GM03348 (cell line): ENCODE data around the gene CLCN3.
"Not testable (repeated sequence)": the region's sequence is repeated elsewhere in the genome, so short reads cannot be mapped to it uniquely, and the experiment has no call there.

Experiments used
- DNase-seq: peaks from one replicate; pipeline ENCODE4 v3.0.0; 2012; ENCODE audit warnings: low spot score

The CLCN3 gene

DNA sequence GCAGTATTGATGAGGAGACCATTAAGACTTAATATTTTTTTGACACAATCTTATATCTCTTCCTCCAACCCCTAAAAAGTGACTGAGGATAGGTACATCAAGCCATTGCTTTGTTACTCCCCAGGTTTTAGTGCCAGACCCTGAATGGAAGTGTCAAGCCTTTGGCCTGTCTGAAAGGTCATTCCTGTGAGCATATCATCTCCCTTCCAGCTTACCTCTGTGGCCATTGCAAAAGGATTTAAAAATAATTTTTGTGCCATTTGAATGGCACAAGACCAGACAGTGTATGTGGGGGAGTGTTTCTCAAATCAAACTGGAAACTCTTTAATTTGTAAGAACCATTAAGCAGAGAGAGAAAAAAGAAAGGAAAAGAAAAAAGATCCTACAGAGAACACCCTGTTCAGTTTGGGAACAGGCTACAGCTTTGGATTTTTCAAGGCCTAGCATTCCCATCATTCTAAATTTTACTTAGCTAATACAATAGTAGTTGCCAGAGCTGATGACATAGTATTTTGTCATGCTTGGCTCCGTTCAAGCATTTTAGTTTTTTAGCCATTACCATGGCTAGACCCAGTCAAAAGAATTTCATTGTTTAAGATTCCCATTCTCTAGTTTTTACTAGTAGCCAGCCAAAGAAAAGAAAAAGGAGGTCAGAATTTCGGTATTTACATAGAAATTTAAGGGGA is 87.7 kb downstream of the CLCN3 start:
- DNase-seq: no peak

DNA sequence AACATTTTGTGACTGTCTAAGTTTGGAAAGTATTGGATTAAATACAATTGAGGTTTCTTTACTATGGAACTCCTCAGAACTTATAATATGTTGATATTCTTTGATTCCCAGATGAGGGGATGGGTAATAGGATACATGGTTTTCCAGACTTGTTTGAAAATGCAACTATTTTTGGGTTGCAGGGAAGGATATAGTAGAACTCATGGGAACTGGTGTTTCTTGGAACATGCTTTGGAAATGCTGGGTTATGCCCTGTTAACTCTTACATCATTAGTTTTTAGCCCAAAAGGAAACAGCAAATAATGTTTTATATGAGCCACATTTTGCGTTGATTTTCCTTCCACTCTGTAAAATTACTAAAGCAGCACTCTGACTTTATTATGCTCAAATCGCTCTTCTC is 95.4 kb downstream of the CLCN3 start:
- DNase-seq: no peak

DNA sequence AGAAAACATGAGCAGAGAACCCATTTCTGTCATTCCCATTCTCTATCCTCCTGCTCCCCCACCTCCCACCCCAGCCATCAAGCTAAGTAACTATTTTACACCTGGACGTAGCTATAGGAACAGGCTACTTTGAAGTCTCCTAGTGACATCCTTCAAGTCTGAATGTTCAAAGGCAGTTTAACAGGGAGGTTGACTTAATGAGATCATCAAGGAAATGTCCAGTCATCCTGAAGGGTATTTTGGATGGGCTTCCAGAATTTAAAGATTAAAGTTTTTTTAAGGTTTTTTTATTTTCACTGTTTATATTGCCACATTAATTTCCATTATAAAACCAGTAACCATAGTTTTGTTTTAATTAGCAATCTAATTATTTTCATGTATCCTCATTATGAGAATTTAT is 96.3 kb downstream of the CLCN3 start:
- DNase-seq: no peak

DNA sequence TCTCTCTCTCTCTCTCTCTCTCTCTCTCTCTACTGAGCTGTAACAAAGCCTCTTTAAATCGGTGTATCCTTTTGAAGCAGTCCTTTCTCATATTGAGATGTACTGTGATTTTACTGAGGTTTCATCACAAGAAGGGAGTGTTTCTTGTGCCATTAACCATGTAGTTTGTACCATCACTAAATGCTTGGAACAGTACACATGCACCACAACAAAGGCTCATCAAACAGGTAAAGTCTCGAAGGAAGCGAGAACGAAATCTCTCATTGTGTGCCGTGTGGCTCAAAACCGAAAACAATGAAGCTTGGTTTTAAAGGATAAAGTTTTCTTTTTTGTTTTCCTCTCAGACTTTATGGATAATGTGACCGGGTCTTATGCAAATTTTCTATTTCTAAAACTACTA is 100.2 kb downstream of the CLCN3 start:
- no peak for DNase-seq

DNA sequence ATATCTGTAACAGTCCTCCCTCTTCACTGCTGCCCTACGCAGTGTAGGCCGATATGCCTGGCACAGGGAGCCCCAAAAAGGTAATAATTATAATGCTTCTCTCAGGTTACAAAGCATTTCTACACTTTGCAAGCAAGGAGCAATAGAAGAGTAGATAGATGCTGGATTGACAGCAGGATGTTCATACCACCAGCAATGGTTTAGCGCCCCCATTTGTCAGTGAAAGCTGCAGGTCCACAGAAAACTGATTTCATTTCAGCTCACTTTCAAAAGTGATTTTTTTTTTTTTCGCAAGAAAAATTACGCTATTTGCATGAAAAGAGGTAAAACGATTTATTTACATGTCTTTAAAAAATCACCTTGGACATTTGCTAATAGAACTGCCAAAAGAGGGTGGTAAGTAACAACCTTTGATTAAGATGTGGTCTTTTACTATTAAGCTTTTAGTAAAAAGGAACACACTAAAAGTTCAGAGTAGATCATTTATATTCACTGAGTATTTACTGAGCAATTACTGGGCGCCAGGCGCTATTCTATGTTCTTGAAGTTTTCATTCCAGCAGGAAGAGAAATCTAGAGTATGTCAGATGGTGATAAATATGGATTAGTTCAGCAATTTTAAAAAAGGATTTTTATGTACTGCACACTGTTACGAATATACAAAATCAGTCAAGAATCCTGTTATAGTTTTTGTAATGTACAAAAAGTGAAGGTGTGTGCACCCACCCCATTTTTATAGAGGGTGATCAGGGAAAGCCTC is 103.0 kb downstream of the CLCN3 start:
- DNase-seq: no peak

DNA sequence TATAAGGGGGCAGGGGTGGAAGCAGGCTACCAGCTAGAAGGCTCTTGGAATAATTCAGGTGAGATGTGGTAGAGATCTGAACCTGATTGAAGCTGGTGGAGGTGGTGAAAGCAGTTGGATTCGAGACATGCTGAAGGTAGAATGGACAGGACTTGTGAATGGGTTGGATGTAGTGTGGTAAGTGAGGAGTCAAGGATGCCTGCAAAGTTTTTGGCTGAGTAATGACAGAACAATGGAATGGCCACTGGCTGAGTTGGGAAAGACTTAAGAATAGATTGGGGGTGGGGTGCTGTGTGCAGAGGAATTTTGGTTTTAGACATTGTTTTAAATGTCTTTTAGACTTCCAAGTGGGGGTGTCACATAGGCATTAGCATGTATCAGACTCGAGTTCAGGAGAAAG is 103.9 kb downstream of the CLCN3 start:
- DNase-seq: peak; percentile 48

DNA sequence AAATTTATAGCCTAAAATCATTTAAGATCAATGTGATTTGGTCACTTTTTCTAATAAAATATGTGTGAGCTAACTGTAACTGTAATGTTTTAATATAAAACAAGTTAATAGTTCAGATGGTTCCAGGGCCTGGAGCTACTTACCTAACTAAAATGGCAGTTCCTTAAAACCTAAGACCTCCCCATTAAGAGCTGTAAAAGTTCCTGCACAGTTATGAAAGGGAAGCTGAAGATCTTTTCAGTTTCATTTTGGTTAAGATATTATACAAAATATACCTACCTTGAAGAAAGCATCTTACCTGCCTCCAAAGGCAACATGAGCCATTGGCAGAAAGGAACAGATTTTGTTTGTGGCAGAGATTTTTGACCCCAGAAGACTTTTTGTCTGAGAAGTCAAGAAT is 107.2 kb downstream of the CLCN3 start:
- DNase-seq: no peak

DNA sequence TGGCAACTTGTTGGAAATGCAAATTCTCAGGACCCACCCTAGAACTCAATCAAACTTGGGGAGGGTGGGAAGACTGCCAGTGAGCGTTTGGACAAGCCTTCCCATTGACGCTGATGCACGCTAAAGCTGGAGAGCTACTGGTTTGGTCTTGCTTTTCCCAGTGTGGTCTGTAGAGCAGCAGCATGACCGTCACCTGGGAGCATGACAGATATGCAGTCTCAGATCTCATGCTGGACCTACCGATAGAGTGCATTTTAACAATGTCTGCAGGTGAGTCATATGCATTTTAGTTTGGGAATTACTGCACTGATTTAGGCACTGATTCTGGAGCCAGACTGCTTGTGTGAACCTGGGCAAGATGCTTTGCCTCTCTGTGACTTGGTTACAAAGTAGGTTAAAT is 110.2 kb downstream of the CLCN3 start:
- no peak for DNase-seq

DNA sequence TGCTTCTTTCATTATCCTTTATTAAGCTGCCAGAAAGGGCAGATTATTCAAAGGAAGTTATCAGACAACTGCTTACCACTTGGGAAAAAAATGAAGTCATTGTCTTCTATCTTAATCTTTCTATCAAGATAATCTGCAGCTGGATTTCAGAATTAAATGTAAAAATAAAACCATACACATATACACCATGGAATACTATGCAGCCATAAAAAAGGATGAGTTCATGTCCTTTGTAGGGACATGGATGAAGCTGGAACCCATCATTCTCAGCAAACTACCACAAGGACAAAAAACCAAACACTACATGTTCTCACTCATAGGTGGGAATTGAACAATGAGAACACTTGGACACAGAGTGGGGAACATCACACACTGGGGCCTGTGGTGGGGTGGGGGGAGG is 118.2 kb downstream of the CLCN3 start:
- DNase-seq: not testable (repeated sequence)

DNA sequence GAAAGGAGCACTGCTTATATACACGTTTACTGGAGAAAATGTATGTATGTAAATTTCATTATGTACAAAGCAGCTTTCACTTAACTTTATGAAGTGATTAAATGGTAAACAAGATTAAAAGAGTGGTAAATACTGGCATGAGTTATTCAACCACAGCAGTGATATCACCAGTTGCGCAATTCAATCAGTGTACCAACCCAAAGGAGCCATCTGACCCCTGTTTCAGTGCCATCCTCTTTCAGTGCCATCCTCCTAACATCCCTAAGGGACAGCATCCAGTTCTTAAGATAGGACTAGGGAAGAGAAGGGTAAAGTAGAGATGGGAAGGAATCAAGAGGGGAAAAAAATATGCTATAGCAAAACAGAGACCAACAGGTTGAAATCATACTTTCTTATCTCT is 121.2 kb downstream of the CLCN3 start:
- DNase-seq: no peak

DNA sequence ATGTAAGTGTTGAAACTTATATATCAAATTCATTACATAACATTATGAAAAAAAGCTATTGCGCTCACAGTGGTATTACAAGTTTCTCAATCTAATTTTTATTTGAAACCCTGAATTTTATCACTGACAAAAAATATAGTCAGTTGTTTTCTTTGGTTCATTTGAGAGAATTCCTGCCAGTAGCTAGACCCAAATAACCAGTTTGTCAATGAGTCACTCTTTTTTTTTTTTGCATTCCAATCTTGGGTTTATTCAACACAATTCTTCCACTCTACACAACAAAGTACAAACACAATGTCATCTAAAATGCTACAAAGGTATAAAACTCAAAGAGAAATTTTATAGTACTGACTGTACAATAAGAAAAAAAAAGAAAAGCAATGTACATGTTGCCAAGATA is 124.2 kb downstream of the CLCN3 start:
- DNase-seq: no peak

DNA sequence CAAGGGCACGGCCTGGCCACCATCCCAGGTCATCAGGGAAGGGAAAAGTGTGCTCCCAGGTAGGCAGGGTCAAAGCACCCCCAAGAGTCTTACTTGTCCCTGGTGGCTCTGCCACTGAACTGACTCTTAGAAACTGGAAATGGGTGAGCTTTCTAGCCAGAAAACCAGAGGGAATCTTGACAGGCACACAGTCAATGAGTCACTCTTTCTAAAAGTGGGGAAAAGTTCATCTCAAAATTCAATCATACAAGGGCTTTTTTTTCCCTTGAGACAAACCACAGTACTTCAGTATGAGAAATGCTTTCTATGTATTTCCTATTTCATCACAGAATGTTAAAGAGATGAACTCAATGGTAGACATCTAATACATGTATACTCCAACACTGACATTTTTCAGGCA is 124.9 kb downstream of the CLCN3 start:
- peak; percentile 49 for DNase-seq

DNA sequence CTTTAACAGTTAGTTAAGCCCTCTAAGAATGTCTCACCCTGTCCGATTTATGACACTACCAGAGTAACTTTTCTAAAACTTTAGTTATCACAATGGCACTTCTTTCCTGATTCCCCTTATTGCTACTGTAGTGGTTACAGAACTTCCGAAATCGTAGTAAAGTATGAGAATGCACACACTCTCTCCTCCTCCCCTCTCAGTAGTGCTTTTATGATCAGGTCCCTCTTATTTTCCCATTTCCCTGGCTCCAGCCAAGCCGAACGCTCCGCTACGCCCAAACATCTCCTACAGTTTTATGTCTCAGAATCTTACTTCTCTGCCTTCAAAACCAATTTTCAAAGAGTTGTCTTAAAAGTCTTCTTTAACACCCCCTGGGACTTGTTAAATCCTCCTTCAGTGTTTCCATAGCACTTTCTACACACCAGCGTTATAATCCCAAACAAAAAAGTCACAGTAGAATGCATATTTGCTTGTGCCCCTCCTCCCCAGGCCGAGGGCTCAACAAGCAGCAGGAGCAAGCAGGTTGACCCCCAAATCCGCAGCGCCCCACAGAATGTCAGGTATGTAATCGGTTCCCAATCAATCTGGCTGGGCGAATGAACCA is 136.7 kb downstream of the CLCN3 start:
- peak; percentile 14 for DNase-seq

DNA sequence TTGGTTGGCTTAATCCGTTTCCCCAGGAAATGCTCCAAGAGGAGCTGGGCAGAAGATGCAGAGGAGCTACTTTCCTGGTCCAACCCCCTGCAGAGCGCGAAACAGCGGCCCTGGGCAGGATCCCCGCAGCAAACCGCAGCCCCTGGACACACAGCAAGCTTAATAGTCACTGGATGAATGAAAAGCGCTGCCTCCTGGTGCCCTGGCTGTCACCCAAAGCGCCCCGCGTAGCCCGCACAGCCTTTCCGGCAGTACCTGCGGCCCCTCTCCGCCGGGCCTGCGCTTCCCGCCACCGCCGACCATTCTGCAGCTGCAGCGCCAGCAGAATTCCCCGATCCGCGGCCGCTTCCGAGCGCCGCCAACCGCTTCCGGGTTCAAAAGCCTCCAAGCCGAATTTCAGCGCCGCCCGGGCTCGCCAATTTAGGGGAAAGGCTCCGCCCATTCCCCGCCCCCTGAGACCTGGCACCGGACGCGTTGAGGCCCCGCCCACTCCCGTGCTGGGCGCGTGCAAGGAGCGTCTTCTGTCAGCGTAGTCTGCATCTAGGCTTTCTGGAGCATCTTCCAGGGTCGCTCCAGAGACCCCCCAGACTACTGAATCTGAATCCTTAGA is 137.3 kb downstream of the CLCN3 start, which contains the start of gene HPF1:
TSS of gene HPF1 (minus strand) at position 370 of the 610 bp plus-strand sequence. CDS start at position 303, 67 bp downstream.
- peak; percentile 96 for DNase-seq

DNA sequence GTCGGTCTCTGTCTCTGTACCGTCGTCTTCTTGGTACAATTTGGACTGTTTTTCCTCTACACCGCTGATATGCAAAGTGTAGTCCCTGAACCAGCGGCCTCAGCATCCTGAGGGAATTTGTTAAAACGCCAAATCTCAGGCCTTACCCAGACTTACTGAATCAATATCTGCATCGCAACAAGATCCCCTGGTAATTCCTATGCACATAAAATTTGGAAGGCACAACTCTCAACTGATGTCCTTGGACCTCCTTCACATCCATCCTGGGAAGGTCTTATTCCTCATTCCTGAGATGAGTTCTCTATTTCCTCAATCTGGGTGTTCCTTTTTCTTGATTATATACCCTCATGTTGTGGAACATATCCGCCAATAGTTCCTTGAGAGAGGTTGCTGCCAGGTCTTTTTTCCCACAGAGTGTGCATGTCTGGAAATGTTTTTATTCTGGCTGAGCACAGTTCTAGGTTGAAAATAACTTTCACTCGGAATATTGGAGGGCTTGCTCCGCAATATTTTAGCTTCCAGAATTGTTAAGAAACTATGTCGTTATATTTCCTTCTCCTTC is 138.1 kb downstream of the CLCN3 start:
- no peak for DNase-seq

DNA sequence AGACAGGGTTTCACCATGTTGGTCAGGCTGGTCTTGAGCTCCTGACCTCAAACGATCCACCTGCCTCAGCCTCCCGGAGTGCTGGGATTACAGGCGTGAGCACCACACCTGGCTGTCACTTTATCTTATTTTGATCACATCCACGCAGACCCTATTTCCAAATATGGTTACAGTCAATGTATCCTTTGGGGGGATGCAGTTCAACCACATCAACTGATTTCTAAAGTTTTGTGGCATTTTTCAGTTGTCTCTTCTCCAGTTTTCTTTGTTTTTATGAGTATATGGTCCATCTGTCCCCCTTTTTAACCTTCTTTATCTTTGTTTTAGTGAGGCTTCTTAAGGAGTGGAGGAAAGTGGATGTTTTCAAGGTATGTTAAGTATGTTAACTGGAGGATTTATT is 141.5 kb downstream of the CLCN3 start:
- DNase-seq: no peak

DNA sequence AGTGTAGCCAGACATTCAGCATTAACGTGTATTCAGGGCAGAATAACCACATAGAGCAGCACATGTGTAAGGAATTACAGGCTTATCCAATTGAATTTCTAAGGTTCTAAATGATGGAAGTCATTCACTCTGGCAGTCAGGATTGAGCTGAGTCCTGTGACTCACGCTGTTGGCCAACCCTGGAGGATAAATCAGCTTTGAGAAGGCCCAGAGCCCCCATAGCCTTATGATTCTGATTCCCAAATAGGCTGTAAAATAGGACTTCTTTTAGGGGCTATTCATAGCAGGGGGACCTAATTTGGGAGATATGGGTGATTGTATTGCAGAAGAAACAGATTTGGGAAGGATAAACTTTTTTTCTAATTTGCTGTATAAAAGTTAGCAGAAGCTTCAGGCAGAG is 145.5 kb downstream of the CLCN3 start:
- peak; percentile 31 for DNase-seq

DNA sequence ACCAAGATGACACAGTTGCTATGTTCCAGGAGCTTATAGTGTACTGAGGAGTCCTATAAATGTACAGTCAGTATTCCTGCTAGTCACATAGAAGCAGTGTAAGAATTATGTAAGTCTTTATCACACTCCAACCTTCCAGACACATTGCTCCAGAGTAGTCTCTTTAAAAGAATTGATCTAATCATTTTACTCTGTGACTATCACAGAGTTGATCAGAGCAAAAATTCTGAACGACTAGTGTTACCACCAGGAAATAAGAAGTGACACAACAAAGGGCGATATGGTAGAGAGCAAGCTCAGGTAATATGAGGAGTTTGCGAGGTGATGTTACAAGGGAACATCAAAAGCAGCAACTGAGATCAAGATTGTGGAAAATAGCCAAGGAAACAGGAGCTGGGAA is 146.4 kb downstream of the CLCN3 start:
- DNase-seq: no peak

DNA sequence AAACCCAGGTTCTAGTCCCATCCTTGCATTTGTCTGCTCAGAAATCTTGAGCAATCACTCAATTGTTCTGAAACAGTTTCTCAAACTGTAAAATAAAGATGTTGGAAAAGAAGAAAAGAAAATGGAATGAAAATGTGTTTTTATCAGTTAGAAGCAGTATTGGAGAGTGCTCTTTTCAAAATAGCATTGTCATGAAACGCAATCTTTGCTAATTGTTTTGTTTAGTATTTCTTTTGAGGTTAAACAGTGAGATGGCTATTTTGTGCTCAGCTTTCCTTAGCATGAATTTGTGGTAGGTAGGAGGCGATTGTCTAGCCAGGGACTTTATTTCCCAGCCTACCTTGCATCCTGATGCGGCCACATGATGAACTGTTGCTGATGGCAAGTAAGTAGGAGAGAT is 148.0 kb downstream of the CLCN3 start:
- no peak for DNase-seq

DNA sequence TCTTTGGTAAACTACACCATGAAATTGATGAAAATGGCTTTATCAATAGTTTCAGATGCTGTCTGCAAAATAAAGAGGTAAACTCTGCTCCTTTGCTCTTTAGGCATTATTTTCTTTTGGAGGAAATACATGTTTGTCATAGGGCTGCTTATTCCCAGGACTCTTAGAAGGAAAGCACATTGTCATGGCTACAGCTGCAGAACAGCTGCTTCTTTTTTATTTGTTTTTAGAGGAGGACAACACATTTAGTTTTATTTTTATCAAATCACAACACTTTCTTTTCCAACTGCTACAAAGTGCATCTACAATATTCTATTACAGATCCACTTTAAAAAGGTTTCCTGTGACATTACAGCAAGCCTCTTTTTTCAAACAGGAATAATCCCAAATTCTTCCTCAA is 150.0 kb downstream of the CLCN3 start:
- DNase-seq: no peak

DNA sequence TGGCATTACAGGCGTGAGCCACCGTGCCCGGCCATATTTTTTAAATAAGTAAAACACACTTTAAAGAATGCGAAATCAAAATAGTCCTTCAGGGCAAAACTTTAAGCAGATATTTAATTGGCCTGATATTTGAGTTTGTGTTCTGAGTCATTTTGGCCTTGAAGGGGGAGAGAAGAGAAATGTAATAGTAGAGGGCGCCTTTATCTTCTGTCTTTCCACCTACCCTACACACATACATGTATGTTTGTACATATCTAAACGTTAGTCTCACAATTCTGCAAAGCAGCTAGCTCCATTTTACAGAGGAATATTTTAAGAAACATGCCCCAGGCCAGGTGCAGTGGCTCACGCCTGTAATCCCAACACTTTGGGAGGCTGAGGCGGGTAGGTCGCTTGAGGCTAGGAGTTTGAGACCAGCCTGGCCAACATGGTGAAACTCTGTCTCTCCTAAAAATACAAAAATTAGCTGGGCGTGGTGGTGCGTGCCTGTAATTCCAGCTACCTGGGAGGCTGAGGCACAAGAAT is 151.2 kb downstream of the CLCN3 start:
- DNase-seq: not testable (repeated sequence)
